ENCODE results near the gene OR10C1.

OR10C1 gene, protein sequence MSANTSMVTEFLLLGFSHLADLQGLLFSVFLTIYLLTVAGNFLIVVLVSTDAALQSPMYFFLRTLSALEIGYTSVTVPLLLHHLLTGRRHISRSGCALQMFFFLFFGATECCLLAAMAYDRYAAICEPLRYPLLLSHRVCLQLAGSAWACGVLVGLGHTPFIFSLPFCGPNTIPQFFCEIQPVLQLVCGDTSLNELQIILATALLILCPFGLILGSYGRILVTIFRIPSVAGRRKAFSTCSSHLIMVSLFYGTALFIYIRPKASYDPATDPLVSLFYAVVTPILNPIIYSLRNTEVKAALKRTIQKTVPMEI

DNA sequence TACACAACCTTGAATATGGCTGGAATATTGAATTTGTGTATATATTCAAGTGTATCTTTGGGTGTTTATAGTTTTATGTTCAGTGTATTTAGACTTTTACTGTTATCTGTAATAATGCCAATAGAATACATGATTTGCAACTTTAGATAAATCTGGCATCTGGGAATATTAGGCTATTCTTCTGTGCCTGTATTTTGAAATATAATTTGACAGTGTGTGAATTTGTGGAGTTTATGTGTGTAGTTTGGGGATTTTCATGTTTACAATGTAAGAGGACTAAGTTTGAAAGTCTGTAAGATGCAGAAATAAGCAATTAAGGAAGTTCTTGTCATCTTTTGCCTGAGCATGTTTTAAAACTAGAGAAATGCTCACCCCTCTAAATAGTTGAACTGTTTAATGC is at the start of gene OR10C1:
Gene OR10C1, plus strand, starts transcription at position 301 of the 400 bp plus-strand sequence. CDS start 710 bp downstream, outside the sequence.
- TF ChIP-seq, protein P1, sequence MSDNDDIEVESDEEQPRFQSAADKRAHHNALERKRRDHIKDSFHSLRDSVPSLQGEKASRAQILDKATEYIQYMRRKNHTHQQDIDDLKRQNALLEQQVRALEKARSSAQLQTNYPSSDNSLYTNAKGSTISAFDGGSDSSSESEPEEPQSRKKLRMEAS (IDR thresholded peaks at IDR 0.05) = no peak
- no peak for TF ChIP-seq TEAD4 (IDR thresholded peaks at IDR 0.05)
- TF ChIP-seq TAF1 (IDR thresholded peaks at IDR 0.05; ENCODE audit: low read depth) = no peak
- TF ChIP-seq, protein P2, sequence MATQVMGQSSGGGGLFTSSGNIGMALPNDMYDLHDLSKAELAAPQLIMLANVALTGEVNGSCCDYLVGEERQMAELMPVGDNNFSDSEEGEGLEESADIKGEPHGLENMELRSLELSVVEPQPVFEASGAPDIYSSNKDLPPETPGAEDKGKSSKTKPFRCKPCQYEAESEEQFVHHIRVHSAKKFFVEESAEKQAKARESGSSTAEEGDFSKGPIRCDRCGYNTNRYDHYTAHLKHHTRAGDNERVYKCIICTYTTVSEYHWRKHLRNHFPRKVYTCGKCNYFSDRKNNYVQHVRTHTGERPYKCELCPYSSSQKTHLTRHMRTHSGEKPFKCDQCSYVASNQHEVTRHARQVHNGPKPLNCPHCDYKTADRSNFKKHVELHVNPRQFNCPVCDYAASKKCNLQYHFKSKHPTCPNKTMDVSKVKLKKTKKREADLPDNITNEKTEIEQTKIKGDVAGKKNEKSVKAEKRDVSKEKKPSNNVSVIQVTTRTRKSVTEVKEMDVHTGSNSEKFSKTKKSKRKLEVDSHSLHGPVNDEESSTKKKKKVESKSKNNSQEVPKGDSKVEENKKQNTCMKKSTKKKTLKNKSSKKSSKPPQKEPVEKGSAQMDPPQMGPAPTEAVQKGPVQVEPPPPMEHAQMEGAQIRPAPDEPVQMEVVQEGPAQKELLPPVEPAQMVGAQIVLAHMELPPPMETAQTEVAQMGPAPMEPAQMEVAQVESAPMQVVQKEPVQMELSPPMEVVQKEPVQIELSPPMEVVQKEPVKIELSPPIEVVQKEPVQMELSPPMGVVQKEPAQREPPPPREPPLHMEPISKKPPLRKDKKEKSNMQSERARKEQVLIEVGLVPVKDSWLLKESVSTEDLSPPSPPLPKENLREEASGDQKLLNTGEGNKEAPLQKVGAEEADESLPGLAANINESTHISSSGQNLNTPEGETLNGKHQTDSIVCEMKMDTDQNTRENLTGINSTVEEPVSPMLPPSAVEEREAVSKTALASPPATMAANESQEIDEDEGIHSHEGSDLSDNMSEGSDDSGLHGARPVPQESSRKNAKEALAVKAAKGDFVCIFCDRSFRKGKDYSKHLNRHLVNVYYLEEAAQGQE (IDR thresholded peaks at IDR 0.05; ENCODE audit: low read depth) = no peak
- no peak for TF ChIP-seq RAD21 (IDR thresholded peaks at IDR 0.05; ENCODE audit: low read depth)
- no peak for TF ChIP-seq ZBTB7A (IDR thresholded peaks at IDR 0.05; ENCODE audit: low read depth)
- TF ChIP-seq NFIC (IDR thresholded peaks at IDR 0.05) = no peak

DNA sequence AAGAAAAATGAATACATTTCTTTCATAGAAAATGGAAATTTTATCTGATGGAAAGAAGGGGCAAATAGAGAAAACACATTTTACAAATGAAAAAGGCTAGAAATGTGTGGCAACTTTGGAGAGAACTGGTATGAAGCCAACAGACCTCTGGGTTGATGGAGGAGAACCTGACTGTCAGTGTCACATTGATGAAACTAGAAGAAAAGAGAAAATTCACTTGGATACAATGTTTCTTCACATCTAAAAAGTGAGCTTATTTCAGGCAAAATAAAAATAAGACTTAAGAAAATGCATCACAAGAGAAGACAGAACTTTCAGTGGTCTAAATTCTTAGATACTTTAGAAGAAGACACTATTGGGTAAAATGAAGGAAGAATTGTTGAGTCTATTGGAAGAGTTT is 43.8 kb upstream of the OR10C1 start, which contains the start of gene OR12D2:
Gene OR12D2, plus strand, starts transcription at position 301 of the 400 bp plus-strand sequence. CDS start 1,069 bp downstream, outside the sequence.
- TF ChIP-seq CREB1 (IDR thresholded peaks at IDR 0.05; ENCODE audit: low read depth) (no peak), RAD21 (IDR thresholded peaks at IDR 0.05; ENCODE audit: low read depth) (no peak), TCF12 (IDR thresholded peaks at IDR 0.05; ENCODE audit: low read depth) (no peak), NFIC (IDR thresholded peaks at IDR 0.05) (no peak), TAF1 (IDR thresholded peaks at IDR 0.05; ENCODE audit: low read depth) (no peak), TEAD4 (IDR thresholded peaks at IDR 0.05) (no peak), ZBTB7A (IDR thresholded peaks at IDR 0.05; ENCODE audit: low read depth) (no peak), YY1 (IDR thresholded peaks at IDR 0.05; ENCODE audit: low read depth) (no peak), FOXM1 (IDR thresholded peaks at IDR 0.05; ENCODE audit: borderline replicate concordance, low read depth) (no peak), CEBPB (IDR thresholded peaks at IDR 0.05) (no peak), EGR1 (IDR thresholded peaks at IDR 0.05) (no peak), EP300 (IDR thresholded peaks at IDR 0.05; ENCODE audit: borderline replicate concordance) (no peak)
- TF ChIP-seq, protein P2 (IDR thresholded peaks at IDR 0.05; ENCODE audit: low read depth) = no peak
- TF ChIP-seq, protein P1 (IDR thresholded peaks at IDR 0.05) = no peak
- TF ChIP-seq, protein P3, sequence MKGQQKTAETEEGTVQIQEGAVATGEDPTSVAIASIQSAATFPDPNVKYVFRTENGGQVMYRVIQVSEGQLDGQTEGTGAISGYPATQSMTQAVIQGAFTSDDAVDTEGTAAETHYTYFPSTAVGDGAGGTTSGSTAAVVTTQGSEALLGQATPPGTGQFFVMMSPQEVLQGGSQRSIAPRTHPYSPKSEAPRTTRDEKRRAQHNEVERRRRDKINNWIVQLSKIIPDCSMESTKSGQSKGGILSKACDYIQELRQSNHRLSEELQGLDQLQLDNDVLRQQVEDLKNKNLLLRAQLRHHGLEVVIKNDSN (IDR thresholded peaks at IDR 0.05) = no peak

DNA sequence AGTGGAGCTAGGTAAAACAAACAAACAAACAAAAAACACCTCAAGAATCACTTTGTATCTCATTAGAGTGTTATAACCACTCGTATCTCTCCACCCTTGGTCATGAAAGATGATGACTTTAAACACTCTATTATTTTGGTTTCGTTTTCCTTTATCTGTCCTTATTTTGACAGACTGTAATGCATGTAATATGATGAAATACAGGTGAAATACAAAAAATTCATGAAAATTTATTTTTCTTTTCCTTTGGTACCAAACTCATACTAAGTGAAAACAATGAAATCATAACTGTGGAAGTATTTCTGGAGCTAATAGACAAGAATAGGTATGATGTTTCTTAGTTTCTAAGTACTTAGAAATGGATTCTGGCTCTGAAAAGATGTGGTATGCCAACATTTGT is 39.6 kb upstream of the OR10C1 start:
- TF ChIP-seq TEAD4 (IDR thresholded peaks at IDR 0.05) = no peak

DNA sequence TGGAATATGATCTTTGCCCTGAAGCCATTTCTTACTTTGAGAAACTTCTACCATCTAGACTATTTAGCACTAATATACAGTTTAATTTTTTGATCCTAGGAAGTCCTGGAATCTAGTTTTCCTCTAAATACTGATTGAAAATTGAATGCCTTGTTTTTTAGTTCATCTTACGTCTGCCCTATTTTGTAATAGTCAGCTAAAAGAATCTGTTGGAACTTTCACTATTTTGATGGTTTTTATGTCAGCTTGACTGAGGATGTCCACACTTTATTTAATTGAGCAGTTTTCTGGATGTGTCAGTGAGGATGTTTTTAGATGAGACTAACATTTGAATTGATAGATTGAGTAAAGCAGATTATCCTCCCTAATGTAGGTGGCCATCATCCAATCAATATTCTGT is 35.3 kb upstream of the OR10C1 start:
- TF ChIP-seq, protein P2 (IDR thresholded peaks at IDR 0.05; ENCODE audit: low read depth) = no peak
- TF ChIP-seq CEBPB (IDR thresholded peaks at IDR 0.05) (no peak), TAF1 (IDR thresholded peaks at IDR 0.05; ENCODE audit: low read depth) (no peak), CREB1 (IDR thresholded peaks at IDR 0.05; ENCODE audit: low read depth) (no peak), TEAD4 (IDR thresholded peaks at IDR 0.05) (no peak), RAD21 (IDR thresholded peaks at IDR 0.05; ENCODE audit: low read depth) (no peak), EGR1 (IDR thresholded peaks at IDR 0.05) (no peak), YY1 (IDR thresholded peaks at IDR 0.05; ENCODE audit: low read depth) (no peak), EP300 (IDR thresholded peaks at IDR 0.05; ENCODE audit: borderline replicate concordance) (no peak), ZBTB7A (IDR thresholded peaks at IDR 0.05; ENCODE audit: low read depth) (no peak)

DNA sequence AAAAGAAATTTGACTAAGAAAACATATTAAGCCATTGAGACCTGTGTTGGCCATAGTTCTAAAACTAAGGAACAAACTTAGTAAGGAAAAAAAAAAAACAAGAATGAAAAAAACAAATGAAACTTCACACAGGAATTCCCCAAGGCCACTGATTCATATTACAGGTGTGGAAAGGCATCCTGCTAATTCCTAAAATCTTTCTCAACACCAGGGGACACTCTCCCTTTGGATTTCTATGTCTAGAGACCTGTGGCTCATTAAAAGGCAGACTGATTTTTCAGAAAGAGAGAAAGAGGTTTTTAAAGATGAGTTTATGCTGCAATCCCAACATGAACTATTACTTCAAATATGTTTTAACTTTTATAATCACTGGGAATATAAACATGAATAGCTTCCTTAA is 24.5 kb upstream of the OR10C1 start, which contains the start of gene OR12D1:
Gene OR12D1, plus strand, starts transcription at position 341 of the 400 bp plus-strand sequence.
- TF ChIP-seq CEBPB (IDR thresholded peaks at IDR 0.05) (no peak), TAF1 (IDR thresholded peaks at IDR 0.05; ENCODE audit: low read depth) (no peak), TCF12 (IDR thresholded peaks at IDR 0.05; ENCODE audit: low read depth) (no peak), ZBTB7A (IDR thresholded peaks at IDR 0.05; ENCODE audit: low read depth) (no peak), CREB1 (IDR thresholded peaks at IDR 0.05; ENCODE audit: low read depth) (no peak), EP300 (IDR thresholded peaks at IDR 0.05; ENCODE audit: borderline replicate concordance) (no peak), RAD21 (IDR thresholded peaks at IDR 0.05; ENCODE audit: low read depth) (no peak), TEAD4 (IDR thresholded peaks at IDR 0.05) (no peak), FOXM1 (IDR thresholded peaks at IDR 0.05; ENCODE audit: borderline replicate concordance, low read depth) (no peak), EGR1 (IDR thresholded peaks at IDR 0.05) (no peak), YY1 (IDR thresholded peaks at IDR 0.05; ENCODE audit: low read depth) (no peak), NFIC (IDR thresholded peaks at IDR 0.05) (no peak)
- TF ChIP-seq, protein P3 (IDR thresholded peaks at IDR 0.05) = no peak
- TF ChIP-seq, protein P1 (IDR thresholded peaks at IDR 0.05) = no peak
- TF ChIP-seq, protein P2 (IDR thresholded peaks at IDR 0.05; ENCODE audit: low read depth) = no peak
